Embryonic facial prominence (tissue), 1 donor: ENCODE data around the gene PPP1R36.
"Not testable (repeated sequence)": the region's sequence is repeated elsewhere in the genome, so short reads cannot be mapped to it uniquely, and the experiment has no call there.

ENCODE experiments used
- DNase-seq: peaks from one replicate; pipeline ENCODE4 v3.0.0-alpha.2; 2016; ENCODE audit errors: extremely low spot score

PPP1R36 gene

DNA sequence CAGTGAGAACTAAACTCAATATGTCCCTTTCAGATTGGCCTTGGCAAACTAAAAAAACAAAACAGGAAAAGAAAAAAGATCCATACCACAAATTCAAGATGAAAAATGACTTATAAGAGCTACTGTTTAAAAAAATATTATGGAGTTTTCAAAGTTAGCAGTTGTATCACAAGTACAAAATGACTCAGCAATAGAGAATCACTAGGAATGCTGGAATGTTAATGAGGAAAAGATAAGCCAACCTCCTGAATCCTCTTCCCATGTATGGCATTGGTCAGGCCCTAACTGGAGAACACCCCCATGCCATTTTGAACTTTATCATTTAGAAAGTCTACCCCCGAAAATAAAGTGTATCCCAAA, 62.2 kb downstream of the PPP1R36 start:
- DNase-seq, result no peak

DNA sequence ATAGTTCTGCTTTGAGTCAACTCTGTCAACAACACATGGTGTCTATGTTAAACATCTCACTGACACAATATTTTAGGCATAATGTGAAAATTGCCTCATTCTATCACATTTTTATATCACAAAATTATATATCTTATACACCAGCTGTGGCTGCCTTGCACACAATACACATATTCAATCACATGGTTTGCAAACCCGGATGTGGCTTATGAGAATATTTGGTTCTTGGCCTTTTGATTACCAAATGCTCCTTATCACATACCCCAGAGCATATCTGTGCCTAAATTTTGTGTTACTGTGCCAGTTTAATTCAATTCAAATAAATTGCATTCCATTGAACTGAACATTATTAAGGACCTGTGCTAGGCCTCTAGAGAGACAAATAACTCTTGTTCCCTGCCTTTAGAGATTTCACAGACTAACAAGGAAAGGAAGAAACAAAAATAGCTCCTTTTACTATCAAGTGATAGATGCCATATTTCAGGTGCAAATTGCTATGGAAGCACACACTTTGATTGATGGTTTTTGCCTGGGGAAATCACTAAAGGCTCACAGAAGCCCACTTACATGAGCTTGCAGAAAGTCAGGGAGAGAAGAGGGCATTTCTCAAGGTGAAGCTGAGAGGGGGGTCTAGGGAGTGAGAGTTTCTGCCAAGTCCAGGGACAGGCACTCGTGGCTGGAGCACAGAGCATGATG, 63.4 kb downstream of the PPP1R36 start:
- no peak for DNase-seq

DNA sequence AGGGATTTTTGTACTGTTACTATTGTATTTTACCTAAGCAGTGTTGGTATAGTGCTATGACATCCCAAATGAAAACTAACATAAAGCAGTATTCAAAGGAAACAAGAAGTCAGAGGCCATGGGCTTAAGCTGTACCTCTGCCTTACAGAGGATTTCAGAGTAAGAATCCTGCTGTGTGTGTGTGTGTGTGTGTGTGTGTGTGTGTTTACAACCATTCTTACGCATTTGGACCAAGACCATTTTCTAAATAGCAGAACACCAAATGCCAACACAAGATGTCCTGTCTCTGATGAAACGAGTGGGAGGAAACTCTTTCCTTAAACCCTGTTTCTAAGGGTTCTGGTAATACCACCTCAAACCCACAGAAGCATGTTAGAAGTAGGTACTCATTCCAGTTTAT, 64.4 kb downstream of the PPP1R36 start:
- DNase-seq, result no peak

DNA sequence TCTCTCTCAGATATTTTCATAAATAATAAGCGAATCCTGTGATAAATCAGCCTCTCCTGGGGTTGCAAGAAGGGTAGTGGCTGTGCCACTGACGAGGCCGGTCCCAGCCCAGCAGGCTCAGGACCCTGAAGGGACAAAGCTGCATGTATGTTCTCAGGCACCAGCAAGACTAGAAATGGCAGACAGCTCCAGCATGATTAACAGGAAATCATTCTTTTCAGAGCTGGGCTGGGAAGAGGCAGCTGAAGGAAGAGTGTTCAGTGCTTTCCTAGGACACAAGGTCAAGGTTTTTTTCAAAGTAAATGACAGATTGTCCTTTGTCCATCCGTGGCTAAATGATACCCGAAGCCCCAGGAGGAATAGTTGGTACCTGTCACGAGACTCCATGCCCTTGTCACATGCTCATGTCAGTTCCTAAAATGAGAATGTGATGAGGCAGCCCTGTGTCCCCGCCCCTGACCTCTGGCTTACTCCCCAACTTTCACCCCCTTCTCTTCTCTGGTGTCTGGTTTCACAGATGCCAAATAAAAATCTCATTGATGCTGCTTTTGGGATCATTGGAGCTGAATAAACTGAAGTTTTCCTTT, 65.1 kb downstream of the PPP1R36 start:
- no peak for DNase-seq

DNA sequence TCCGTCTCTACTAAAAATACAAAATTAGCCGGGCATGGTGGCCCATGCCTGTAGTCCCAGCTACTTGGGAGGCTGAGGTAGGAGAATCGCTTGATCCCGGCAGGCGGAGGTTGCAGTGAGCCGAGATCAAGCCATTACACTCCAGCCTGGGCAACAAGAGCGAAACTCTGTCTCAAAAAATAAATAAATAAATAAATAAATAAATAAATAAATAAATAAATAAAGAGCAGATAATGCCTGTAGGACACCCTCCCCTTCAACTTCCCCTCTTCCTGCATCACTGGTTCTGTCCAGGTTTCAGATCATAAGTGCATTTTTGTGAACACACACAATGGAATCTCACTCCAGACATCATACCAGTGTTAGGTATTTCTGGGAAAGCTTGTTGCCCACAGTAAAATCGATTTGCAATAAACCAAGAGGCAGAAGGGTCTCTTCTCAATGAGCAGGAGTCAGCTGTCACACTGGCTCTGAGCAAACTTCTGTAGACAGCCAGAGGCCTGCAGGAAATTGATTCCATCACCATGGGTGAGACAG, 68.2 kb downstream of the PPP1R36 start:
- not testable (repeated sequence) for DNase-seq

DNA sequence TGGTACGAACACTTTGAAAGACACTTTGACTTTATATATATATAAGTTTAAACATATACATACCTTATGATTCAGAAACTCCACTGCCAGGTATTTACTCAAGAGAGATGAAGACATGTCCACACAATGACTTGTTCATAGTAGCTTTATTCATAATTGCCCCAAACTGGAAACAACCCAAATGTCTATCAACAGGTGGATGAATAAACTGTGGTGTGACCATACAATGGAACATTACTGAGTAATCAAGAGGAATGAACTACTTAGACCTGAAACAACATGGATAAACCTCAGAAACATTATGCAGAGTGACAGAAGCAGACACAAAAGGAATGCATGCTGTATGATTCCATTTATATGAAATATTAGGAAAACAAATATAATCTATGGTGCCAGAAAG, 71.1 kb downstream of the PPP1R36 start:
- DNase-seq, result no peak

DNA sequence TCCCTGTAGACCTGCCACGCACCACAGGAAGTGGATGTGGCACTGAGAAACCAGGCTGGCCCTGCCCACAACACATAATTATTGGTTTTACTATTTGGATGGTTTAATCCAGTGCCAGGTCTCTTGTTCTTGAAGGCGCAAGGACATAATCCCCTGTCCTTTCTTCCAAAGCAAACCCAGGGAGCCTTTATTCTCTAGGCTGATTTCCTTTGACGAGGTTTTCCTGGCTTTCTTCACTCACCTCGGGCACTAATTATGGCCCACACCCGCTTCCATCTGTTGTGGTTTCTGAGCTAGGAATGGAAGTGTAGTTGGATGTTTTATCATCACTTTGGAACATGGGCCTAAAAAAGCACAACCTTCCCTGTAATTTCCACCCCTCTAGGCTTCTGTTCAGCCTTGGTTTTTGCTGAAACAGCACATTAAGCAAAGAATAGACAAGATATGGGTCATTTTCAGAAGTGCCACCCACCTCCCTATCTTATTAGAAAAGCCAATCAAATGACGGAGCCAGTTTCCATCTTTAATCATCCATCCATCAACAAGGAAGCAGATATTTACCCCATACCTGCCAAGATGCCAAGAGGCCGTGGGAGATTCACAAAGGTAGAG, 73.9 kb downstream of the PPP1R36 start:
- no peak for DNase-seq

DNA sequence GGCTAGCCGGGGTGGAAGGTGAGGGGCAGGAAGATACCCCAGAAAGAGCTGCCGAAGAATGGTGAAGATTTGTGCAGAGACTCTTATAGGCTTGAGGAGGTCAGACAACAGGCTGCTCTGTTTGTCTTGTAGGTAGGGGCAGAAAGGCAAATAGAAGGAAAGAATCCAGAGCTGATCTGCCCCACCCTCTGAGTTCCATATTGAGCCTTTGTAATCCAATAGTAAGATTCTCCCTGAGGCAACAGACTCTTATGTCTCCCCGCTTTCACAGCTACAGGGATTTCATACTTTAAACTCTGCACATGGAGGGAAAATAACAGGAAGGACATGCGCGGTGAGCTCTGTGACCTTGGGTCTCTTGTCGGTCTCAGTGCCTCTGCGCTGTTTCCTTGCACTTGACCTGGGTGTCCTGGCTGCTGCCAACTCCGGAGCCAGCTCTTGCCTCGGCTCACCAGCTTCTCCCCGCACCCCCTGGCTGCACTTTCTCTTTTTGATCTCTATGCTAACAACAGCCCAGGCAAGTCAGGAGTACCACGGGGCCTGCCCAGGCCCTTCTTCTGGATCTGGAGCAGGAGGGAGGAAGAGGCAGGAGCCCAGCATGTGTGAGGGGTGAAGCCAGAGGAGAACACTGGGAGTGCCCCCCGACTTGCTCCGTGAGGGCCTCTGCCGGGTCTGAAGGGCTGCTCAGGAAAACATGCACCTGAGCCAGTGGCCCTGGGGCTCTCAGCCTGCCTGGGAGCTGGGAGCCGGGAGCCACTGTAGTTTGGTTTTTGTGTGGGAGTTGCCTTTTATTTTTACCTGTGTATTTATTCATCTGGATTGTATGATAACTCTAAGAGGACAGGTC, 75.8 kb downstream of the PPP1R36 start:
- no peak for DNase-seq

DNA sequence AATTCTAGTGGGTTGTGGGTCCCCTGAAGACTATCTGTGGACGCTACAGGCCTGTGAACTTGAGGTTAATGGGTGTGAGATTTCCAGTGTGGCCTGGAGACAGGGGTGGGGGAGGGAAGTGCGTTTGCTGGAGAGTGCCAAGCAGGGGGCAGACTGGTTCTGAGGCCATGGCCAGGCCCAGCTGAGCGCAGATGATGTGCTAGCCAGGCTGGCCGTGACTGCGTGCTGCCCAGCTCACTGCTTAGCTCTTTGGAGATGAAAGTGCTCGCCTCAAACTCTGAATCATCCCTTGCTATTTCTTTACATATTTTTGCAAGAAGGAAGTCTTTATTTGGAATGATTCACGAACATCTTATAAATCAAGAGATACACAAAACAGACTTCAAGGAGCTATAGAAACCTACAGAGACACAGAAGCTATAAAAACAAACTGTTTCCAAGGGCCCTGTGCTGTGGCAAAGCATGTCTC, 79.2 kb downstream of the PPP1R36 start:
- no peak for DNase-seq

DNA sequence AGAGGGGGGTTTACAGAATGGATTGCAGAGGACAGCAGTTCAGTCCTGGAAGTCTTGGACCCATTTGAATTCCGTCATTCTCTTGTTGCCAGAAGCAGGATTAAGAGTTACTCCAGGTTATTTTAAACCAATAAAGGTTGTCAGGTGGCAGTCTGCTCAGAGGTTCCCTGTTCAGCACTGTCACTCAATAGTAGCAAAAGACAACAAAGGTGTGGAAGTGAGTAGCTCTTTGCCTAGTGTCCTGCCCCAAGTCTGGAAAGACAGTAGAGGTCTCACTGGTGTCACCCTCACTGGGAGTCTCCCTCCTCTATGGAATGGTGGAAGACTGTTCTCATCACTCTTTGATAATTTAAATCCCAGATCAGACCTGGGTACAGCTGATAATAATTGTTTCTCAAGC, 81.0 kb downstream of the PPP1R36 start:
- no peak for DNase-seq

DNA sequence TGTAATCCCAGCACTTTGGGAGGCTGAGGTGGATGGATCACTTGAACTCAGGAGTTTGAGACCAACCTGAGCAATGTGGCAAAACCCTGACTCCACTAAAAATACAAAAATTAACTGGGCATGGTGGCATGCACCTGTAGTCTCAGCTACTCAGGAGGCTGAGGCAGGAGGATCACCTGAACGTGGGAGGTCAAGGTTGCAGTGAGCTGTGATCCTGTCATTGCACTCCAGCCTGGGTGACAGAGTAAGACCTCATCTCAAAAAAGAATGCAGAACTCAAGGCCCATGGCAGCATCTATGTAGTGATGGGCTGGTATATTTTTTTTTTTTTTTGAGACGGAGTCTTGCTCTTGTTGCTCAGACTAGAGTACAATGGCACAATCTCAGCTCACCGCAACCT, 81.5 kb downstream of the PPP1R36 start:
- not testable (repeated sequence) for DNase-seq

DNA sequence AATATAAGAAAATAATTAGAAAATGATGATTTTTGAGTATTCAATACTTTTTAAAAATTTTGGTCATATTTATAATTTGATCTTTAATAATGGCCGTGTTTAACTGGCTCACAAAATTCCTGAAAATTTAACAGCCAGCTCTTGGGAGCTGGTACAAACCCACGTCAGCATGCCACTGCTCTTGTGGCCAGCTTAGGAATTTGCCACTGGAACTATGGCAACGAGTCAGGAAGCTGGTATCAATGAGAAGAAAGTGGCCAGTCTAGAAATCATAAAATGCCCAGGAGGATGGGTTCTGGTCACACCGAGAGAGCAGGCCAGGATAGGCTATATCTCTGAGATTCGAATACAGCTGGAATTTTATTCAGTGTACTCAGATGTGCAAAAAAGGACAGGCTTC, 82.3 kb downstream of the PPP1R36 start:
- no peak for DNase-seq

DNA sequence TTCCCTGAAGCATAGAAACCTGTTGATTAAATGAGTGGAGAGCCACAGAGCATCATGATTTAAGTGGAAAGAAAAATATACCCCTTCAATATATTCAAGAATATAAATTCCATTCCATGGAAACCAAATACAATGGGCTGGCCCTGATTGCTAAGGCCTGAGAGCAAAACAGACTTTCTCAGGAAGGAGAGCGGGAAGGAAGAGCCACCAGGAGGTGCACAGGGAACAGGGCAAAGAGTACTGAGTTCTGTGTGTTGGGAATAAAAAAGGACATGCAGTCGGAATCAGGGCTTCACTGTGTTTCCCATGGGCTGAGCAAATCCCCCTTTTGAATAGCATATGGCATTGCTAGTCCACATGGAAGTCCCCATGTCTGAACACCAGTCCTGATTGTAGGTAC, 84.8 kb downstream of the PPP1R36 start:
- DNase-seq, result no peak

DNA sequence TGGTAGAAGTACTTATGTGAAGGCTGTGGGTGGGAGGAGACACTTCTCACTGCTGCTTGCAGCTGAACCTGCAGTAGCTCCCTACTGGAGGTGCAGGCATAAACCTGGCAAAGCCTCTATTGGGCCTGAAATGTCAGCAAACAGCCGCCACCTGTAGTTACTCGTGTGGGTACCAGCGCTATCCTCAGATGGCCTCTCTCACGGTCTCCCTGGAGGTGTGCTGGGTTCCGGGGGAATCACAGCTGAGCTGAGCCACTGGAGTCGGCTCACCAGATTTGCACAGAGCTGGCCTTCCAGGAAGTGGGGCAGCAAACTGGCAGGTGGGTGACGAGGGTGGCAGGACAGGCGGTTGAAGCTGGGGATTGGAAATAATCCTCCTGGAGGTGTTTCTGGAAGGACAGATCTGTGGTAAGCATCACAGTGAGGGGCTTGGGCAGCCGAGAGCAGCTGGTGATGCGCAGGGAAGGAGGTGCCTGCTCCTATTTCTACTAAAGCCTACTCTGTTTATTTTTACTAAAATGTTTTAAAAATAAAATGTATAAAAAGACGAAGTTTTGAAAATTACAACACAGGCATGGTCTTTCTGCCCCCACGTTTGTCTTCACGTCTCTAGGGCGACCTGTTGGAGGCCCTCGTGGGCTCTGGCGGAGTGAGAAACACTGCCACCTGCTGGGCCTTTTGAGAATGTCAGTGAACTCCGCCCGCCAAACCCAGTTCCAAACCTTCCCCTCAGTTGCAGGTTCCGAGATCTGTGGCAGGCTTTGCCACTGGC, 86.6 kb downstream of the PPP1R36 start:
- DNase-seq, result no peak

DNA sequence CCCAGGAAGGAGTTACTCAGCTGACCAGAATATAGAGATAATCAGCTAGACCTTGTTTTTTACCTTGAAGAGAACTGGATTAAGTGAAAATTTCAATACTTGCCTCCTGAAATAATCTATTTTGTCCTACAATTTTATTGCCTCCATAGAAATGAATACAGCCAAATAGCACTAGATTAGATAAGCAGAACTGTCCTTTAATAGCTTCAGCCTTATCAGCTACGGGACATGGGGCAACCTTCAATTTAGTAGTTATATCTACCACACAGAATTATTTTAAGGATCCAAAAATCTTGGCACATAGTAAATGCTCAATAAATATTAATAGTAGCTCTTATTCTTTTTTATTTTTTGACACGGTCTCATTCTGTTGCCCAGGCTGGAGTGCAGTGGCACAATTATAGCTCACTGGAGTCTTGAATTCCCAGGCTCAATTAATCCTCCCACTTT, 87.2 kb downstream of the PPP1R36 start:
- DNase-seq, result no peak

DNA sequence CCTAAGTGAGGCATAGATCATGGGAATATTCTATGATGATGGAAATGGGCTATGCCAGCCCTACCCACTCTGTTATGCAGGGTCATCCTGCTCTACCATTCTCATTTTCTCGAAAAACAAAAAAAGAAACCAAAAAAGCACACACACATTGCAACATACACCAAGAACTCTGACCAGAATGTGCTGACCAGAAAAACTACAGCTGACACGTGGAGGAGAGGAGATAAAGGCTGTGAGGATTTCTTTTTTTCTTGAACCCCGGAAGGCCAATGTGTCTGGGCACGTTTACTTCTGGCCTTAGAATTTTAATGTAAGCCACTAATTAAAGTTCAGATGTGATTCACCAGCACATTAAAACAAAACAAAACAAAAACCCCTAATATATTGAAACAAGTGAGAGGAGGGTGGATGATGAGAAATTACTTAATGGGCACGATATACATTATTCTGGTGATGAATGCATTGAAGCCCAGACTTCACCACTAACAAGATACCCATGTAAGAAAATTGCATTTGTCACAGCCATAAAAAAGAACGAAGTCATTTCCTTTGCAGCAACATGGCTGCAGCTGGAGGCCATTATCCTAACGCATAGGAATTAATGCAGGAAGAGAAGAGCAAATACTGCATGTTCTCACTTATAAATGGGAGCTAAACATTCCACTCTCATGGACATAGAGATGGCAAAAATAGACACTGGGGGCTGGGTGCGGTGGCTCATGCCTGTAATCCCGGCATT, 88.1 kb downstream of the PPP1R36 start:
- no peak for DNase-seq

DNA sequence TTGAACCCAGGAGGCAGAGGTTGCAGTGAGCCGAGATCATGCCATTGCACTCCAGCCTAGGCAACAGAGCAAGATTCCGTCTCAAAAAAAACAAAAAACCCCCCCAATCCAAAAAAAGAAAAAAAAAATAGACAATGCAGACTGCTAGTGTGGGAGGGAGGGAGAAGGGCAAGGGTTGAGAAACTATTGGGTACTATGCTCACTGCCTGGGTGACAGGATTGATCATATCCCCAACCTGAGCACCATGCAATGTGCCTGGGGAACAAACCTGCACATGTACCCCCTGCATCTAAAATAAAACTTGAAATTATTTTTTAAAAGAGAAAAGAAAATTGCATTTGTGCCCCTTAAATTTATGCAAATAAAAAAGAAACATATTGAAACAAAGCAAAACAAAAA, 88.9 kb downstream of the PPP1R36 start:
- DNase-seq, result no peak
